Uterus (tissue), 4 donors: ENCODE results near the gene LCNL1. TPM values are rescaled to one million over a fixed set of nuclear protein-coding genes. Genes with fewer than 3 reads are reported as not detected.

Experiments used
- DNase-seq, 2 donors: peaks; one replicate each; pipeline ENCODE4 v3.0.0-alpha.2; 2019 to 2020
- H3K27ac ChIP-seq, 2 donors: fragments of 200-600 bp; sonication (generic); 1 replicate in 1 of 2; 2 replicates in 1 of 2; pipeline ENCODE4 v1.5.1; 2016 to 2018
- H3K27me3 ChIP-seq, 2 donors: fragments of 200-600 bp; sonication (generic); one replicate each; pipeline ENCODE4 v1.5.1; 2018 to 2019; ENCODE audit warnings: control low read depth in 1 of 2
- H3K36me3 ChIP-seq, 2 donors: fragments of 200-600 bp; sonication (generic); one replicate each; pipeline ENCODE4 v1.5.1; 2019; ENCODE audit warnings: control low read depth in 1 of 2
- H3K4me1 ChIP-seq, 2 donors: fragments of 200-600 bp; sonication (generic); one replicate each; pipeline ENCODE4 v1.5.1; 2018 to 2019; ENCODE audit warnings: control low read depth in 1 of 2
- H3K4me3 ChIP-seq, 2 donors: fragments of 200-600 bp; sonication (generic); 1 replicate in 1 of 2; 2 replicates in 1 of 2; pipeline ENCODE4 v1.5.1; 2018 to 2019; ENCODE audit warnings: mild to moderate bottlenecking in 1 of 2
- H3K9me3 ChIP-seq, 2 donors: fragments of 200-600 bp; sonication (generic); one replicate each; pipeline ENCODE4 v1.5.1; 2019; ENCODE audit warnings: control low read depth in 1 of 2
- CTCF ChIP-seq, 4 experiments: fragments of 200-600 bp in 2 of 4; fragments of 450-650 bp in 2 of 4; sonication (generic) in 2 of 4; IDR thresholded peaks; one replicate each; pipeline ENCODE4 v1.5.1; 2016 to 2019; ENCODE audit warnings: antibody characterized with exemption in 4 of 4, mild to moderate bottlenecking in 2 of 4, moderate library complexity in 1 of 4
- POLR2A ChIP-seq, 2 donors: fragments of 450-650 bp; IDR thresholded peaks; one replicate each; pipeline ENCODE4 v1.6.1; 2016; ENCODE audit warnings: antibody characterized with exemption in 2 of 2, mild to moderate bottlenecking in 1 of 2, moderate library complexity in 1 of 2
- intact Hi-C: fragments of 100-400 bp; cut with DNase I; formaldehyde crosslinking; loops from one replicate; pipeline ENCODE4 v1.15.1; 2023; ENCODE audit warnings: low total_unique reads
- total RNA-seq, 4 donors: library from RNA; depleted of rRNA in 3 of 4; stranded (reverse); fragments of >200 nt in 3 of 4; gene quantifications; one replicate each; pipeline versions ENCODE4 v1.1.0 to v1.2.4, GENCODE V29; 2014 to 2023
- donor health status: DM: yes; HTN: yes; CAD: no.

Gene LCNL1
- total RNA-seq, 4 donors from 2014 or later, result under 0.01 to 6.9 (median 0.54) TPM

- Histone ChIP-seq H3K27me3 (no peaks in the 10 kb centered on the region), H3K27ac (no peak overlapping the region), H3K36me3 (no peaks in the 10 kb centered on the region), H3K9me3 (no peaks in the 10 kb centered on the region), H3K4me3 (no peak overlapping the region), H3K4me1 (no peaks in the 10 kb centered on the region)
- intact Hi-C loops, result no loop called here
- TF ChIP-seq CTCF (IDR thresholded peaks at IDR 0.05) (no peak), POLR2A (IDR thresholded peaks at IDR 0.05) (no peak)
- no peak for DNase-seq
Measured at GRCh38 chr9:137006116-137007003, 23.6 kb downstream of the LCNL1 start.

- intact Hi-C loops, result no loop called here
Measured at GRCh38 chr9:137007108-137007815, 24.5 kb downstream of the LCNL1 start.

GRCh38 chr9:137007816-137008270 lies 25.1 kb downstream of the LCNL1 start:
- Histone ChIP-seq H3K36me3 (no peaks in the 10 kb centered on the region), H3K27ac (no peak overlapping the region), H3K4me3 (no peak overlapping the region), H3K4me1 (no peaks in the 10 kb centered on the region), H3K9me3 (no peaks in the 10 kb centered on the region), H3K27me3 (no peaks in the 10 kb centered on the region)
- intact Hi-C loops, result no loop called here
- no peak for TF ChIP-seq CTCF (IDR thresholded peaks at IDR 0.05)
- no peak for TF ChIP-seq POLR2A (IDR thresholded peaks at IDR 0.05)
- no peak for DNase-seq

More at GRCh38 chr9:137007108-137007815, 24.5 kb downstream of the LCNL1 start:
- Histone ChIP-seq H3K4me1 (no peaks in the 10 kb centered on the region), H3K36me3 (no peaks in the 10 kb centered on the region), H3K27ac (no peak overlapping the region), H3K9me3 (no peaks in the 10 kb centered on the region), H3K4me3 (no peak overlapping the region), H3K27me3 (no peaks in the 10 kb centered on the region)
- no peak for DNase-seq
- TF ChIP-seq CTCF (IDR thresholded peaks at IDR 0.05), result no peak
- TF ChIP-seq POLR2A (IDR thresholded peaks at IDR 0.05), result no peak

GRCh38 chr9:137008312-137008711 lies 25.5 kb downstream of the LCNL1 start:
- TF ChIP-seq POLR2A (IDR thresholded peaks at IDR 0.05) (no peak), CTCF (IDR thresholded peaks at IDR 0.05) (no peak)
- H3K4me3 ChIP-seq, result no peak overlapping the region
- intact Hi-C loops, result no loop called here
- no peaks in the 10 kb centered on the region for H3K9me3 ChIP-seq
- no peak overlapping the region for H3K27ac ChIP-seq
- no peak for DNase-seq
- no peaks in the 10 kb centered on the region for H3K4me1 ChIP-seq
- no peaks in the 10 kb centered on the region for H3K36me3 ChIP-seq
- H3K27me3 ChIP-seq, result no peaks in the 10 kb centered on the region

GRCh38 chr9:137009217-137009616 lies 26.4 kb downstream of the LCNL1 start:
- Histone ChIP-seq H3K4me3 (no peak overlapping the region), H3K4me1 (no peaks in the 10 kb centered on the region), H3K36me3 (no peaks in the 10 kb centered on the region), H3K27ac (no peak overlapping the region), H3K9me3 (no peaks in the 10 kb centered on the region), H3K27me3 (no peaks in the 10 kb centered on the region)
- intact Hi-C loops, result no loop called here
- TF ChIP-seq POLR2A (IDR thresholded peaks at IDR 0.05) (no peak), CTCF (IDR thresholded peaks at IDR 0.05) (no peak)
- DNase-seq, result no peak
